GM19452 (cell line): ENCODE results near the gene TNN.
"Not testable (repeated sequence)": the region's sequence is repeated elsewhere in the genome, so short reads cannot be mapped to it uniquely, and the experiment has no call there.

Experiments used
- ATAC-seq: cut with Tn5 transposase; IDR thresholded peaks from one replicate; pipeline ENCODE4 v1.9.1; 2021; ENCODE audit not compliant: unreplicated experiment

TNN gene, protein sequence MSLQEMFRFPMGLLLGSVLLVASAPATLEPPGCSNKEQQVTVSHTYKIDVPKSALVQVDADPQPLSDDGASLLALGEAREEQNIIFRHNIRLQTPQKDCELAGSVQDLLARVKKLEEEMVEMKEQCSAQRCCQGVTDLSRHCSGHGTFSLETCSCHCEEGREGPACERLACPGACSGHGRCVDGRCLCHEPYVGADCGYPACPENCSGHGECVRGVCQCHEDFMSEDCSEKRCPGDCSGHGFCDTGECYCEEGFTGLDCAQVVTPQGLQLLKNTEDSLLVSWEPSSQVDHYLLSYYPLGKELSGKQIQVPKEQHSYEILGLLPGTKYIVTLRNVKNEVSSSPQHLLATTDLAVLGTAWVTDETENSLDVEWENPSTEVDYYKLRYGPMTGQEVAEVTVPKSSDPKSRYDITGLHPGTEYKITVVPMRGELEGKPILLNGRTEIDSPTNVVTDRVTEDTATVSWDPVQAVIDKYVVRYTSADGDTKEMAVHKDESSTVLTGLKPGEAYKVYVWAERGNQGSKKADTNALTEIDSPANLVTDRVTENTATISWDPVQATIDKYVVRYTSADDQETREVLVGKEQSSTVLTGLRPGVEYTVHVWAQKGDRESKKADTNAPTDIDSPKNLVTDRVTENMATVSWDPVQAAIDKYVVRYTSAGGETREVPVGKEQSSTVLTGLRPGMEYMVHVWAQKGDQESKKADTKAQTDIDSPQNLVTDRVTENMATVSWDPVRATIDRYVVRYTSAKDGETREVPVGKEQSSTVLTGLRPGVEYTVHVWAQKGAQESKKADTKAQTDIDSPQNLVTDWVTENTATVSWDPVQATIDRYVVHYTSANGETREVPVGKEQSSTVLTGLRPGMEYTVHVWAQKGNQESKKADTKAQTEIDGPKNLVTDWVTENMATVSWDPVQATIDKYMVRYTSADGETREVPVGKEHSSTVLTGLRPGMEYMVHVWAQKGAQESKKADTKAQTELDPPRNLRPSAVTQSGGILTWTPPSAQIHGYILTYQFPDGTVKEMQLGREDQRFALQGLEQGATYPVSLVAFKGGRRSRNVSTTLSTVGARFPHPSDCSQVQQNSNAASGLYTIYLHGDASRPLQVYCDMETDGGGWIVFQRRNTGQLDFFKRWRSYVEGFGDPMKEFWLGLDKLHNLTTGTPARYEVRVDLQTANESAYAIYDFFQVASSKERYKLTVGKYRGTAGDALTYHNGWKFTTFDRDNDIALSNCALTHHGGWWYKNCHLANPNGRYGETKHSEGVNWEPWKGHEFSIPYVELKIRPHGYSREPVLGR (N-terminal part only)

DNA sequence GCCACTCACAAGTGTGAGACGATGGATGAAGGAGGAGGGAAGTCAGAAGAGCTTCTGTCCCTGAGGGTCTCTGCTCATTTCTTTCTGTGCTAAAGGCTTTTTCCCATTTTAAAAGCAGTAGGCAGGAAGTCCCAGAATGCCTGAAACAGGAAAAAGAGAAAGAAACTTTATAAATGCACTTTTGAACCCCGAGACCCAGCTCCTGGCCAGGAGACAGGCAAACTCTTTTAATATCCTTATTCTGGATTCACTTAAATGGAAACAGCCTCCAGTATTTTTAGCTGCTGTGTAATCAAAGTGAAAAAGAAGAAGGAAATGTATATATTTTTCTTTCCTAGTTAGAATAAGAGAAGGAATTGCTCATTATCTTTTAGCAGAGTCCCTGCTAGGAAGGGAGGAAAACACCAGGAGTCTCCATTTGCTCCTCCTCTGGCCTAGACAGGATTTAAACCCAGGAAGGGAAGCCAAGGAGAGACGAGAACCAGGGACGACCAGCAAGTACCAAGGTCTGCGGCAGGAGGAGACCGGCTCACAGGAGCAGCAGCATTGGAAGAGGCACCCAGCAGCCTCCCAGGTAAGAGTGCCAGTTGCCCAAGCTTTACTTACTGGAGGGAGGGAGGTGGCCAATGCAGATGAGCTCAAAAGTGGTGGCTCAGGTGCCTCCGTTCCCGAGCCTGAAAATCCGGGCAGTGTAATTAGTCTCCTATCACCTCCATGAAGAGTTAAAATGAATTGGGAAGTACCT lies at the start of gene TNN:
TNN (plus strand) TSS at position 472 of the 745 bp plus-strand sequence. CDS start 9,586 bp downstream, outside the sequence.
- ATAC-seq = no peak

DNA sequence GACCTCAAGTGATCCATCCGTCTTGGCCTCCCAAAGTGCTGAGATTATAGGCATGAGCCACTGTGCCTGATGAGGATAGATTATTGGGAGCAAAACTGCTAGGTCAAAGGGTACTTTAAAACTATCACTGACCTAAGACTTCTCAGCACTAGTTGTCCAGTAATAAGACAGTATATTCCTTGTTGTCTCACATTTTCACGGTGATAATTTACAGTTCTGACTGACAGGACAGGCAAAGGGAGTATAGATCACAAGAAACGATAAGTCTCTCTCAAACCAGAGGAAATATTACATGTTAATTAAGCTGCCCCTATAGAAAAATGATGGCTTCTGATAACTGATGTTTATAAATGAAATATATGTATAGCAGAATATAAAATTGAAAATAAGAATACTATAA lies 48.1 kb upstream of the TNN start:
- no peak for ATAC-seq

DNA sequence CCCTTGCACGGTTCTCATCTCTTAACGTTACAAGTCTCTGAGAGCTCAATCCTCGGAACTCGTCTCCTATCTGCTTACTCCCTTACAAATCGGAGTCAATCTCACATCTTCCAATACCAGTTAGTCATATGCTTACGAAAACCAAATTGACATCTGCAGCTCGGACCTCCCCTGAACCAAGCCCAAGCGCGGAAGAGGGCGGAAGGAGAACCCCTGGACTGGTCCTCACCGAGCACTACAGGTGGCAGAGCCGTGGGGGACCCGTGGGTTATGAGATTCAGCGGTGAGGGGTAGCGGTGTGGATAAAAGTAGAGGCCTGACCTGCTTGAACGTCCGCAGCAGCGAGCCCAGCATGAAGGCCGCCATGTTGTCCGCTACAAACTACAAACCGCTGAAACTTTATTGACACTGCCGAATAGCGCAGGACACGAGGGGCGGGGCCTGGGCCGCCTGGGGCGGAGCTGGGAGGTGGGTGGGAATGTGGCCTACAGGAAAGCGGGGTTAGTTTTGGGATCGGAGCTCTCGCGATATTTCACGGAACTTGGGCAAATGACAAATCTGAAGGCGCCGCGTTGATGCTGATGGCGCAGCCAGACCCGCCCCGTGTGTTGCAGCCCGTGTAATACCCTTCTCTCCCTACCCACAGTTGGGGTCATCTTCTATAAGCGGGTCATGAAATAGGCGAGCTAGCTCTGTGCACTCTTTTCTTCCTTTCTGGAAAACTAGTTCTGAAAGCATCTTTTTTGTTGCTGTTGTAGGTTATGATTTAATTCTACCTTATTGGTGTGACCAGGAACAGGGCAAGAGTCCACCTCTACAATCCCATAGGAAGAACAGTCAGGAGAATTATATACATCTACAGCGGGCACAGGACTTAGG lies 44.4 kb upstream of the TNN start, which contains the start of gene MRPS14:
MRPS14 (minus strand) TSS at position 383 of the 879 bp plus-strand sequence; CDS start at position 366, 17 bp downstream.
- peak; percentile 92 for ATAC-seq

DNA sequence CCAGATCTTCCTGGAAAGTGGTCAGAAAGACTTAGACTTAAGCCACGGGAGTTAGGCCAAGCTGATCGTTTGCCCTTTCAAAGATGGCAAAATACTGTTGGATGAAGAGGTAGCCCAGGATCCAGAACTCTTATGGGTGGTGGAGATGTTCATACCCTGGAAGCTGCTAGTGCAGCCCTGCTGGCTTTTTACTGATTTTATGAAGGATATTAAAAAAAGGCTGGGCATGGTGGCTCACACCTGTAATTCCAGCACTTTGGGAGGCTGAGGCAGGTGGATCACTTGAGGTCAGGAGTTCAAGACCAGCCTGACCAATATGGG lies 43.8 kb upstream of the TNN start:
- ATAC-seq = not testable (repeated sequence)

DNA sequence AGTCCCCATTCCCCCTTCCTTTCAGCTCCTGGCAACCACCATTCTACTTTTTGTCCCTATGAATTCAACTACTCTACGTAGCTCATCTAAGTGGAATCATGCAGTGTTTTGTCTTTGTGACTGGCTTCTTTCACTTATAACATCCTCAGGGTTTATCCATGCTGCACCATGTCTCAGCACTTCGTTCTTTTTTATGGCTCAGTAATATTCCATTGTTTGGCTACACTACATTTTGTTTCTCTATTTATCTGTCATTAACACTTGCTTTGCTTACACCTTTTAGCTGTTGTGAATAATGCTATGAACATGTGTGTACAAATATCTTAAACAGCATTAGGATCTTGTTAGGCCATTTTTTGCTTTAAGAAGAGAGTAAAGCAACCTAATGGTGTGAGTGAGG lies 42.9 kb upstream of the TNN start:
- no peak for ATAC-seq

GRCh38 chr1:175033953-175034352 lies 33.7 kb upstream of the TNN start:
- no peak for ATAC-seq

DNA sequence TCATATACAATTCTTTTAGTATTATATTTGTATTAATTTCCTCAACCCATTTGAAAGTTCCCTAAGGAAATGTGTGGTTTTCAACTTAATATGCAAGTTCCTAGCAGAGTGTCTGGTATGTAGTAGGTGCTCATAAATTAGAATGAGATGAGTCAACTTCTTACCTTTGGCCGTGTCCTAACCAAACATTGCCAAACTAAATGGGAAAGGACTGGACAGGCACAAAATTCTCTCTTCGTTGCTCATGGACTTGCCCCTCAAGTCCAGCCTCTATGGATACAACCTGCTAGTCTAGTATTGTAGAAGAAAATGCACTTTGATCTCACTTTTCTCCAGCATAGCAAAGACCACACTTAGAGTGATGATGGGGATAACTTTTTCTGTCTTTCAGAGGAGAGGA lies 32.9 kb upstream of the TNN start:
- ATAC-seq = no peak

DNA sequence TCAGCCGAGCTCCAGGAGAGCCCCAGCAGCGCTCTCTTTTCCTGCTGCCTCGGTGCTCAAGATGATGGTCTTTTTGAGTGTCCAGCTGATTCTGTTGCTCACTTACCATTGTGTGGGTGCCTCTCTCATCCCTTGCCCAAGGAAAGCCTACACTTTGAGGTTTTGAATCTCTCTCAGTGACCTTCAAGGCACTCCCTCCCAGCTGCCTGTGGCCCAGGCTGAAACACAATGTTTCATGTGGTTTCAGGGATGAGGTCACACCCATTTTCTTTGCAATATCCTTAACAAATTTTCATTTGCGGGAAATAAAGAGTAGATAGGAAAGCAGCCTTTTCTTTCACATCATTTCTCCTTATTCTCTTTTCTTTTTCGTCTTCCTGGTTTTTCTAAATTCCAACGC lies 31.8 kb upstream of the TNN start:
- ATAC-seq = no peak

- ATAC-seq = no peak
Measured at GRCh38 chr1:175036476-175036875, 31.2 kb upstream of the TNN start.

GRCh38 chr1:175037416-175037815 lies 30.2 kb upstream of the TNN start:
- no peak for ATAC-seq

DNA sequence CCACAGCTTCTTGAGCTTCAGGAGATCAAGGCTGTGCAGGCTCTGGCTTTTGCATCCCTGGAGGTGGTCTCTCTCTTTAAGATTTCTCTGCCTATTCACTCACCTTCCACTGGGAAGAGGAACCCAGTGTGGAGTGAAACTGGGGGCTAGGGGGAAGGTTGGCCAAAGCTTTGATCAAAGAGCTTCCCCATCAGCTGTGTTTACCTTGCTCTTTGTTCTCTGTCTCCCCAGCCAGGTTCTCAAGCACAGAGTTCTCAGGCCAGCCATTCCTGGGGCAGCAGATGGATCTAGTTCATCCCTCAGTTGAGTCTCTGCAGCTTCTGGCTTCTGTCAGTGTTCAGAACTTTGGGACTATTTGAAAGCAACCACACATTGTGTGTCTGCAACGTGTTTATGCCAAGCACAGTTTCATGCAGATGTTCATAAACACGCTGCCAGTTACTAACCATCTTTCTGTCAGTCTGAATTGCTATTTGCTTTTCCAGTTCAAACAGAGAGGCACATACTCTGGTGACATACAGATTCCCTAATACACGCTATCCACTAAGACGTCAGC lies 27.2 kb upstream of the TNN start:
- ATAC-seq = no peak

DNA sequence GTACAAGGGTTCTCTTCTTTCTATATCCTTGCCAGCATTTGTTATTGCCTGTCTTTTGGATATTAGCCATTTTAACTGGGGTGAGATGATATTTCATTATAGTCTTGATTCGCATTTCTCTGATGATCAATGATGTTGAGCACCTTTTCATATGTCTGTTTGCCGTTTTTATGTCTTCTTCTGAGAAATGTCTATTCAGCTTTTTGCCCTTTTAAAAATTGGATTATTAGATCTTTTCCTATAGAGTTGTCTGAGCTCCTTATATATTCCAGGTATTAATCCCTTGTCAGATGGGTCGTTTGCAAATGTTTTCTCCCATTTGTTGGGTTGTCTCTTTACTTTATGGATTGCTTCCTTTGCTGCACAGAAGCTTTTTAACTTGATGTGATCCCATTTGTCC lies 25.0 kb upstream of the TNN start:
- ATAC-seq = no peak

- no peak for ATAC-seq
Measured at GRCh38 chr1:175043824-175044223, 23.8 kb upstream of the TNN start.

- not testable (repeated sequence) for ATAC-seq
Measured at GRCh38 chr1:175044591-175044990, 23.0 kb upstream of the TNN start.

- no peak for ATAC-seq
Measured at GRCh38 chr1:175045097-175045496, 22.5 kb upstream of the TNN start.

GRCh38 chr1:175045519-175045918 lies 22.1 kb upstream of the TNN start:
- no peak for ATAC-seq

- no peak for ATAC-seq
Measured at GRCh38 chr1:175050992-175051391, 16.6 kb upstream of the TNN start.

- no peak for ATAC-seq
Measured at GRCh38 chr1:175054736-175055135, 12.9 kb upstream of the TNN start.

- no peak for ATAC-seq
Measured at GRCh38 chr1:175062339-175062738, 5.3 kb upstream of the TNN start.
